Gastroesophageal sphincter (tissue), 4 donors: ENCODE measurements around the gene NPHP3. TPM values are rescaled to one million over a fixed set of nuclear protein-coding genes. Genes with fewer than 3 reads are reported as not detected.
A peak's percentile ranks its signal among the peaks of the same experiment; 100 is the strongest.

ENCODE experiments used
- ATAC-seq: fragments of 150-250 bp; one replicate; pipeline ENCODE4 v1.9.1; 2016; ENCODE audit warnings: mild to moderate bottlenecking, moderate library complexity
- H3K27ac ChIP-seq, 4 donors: fragments of 200-600 bp; sonication (generic) in 3 of 4; 1 replicate in 3 of 4; 2 replicates in 1 of 4; pipeline ENCODE4 v1.5.1; 2016 to 2019
- H3K27me3 ChIP-seq: fragments of 200-600 bp; sonication (generic); one replicate; pipeline ENCODE4 v1.5.1; 2019
- H3K36me3 ChIP-seq, 2 donors: fragments of 200-600 bp; sonication (generic); one replicate each; pipeline ENCODE4 v1.5.1; 2019; ENCODE audit warnings: control low read depth in 1 of 2
- H3K4me1 ChIP-seq, 3 donors: fragments of 200-600 bp; sonication (generic); 1 replicate in 2 of 3; 2 replicates in 1 of 3; pipeline ENCODE4 v1.5.1; 2016 to 2019; ENCODE audit warnings: control low read depth in 2 of 3
- H3K4me3 ChIP-seq, 2 donors: fragments of 200-600 bp; sonication (generic); one replicate each; pipeline ENCODE4 v1.5.1; 2019; ENCODE audit warnings: mild to moderate bottlenecking in 1 of 2, moderate library complexity in 1 of 2
- H3K9me3 ChIP-seq, 3 donors: fragments of 200-600 bp; sonication (generic); one replicate each; pipeline ENCODE4 v1.5.1; 2017 to 2019; ENCODE audit warnings: control low read depth in 2 of 3
- CTCF ChIP-seq, 4 experiments: fragments of 200-600 bp in 2 of 4; fragments of 450-650 bp in 2 of 4; sonication (generic) in 1 of 4; IDR thresholded peaks; one replicate each; pipeline ENCODE4 v1.5.1; 2017 to 2019; ENCODE audit warnings: antibody characterized with exemption in 4 of 4, mild to moderate bottlenecking in 2 of 4, moderate library complexity in 2 of 4
- EP300 ChIP-seq: sonication (generic); formaldehyde crosslinking; IDR thresholded peaks from one replicate; pipeline ENCODE4 v1.6.1; 2017; ENCODE audit warnings: antibody characterized with exemption, mild to moderate bottlenecking
- POLR2A ChIP-seq, 2 donors: fragments of 450-650 bp; IDR thresholded peaks; one replicate each; pipeline ENCODE4 v1.6.1; 2017; ENCODE audit warnings: antibody characterized with exemption in 2 of 2, mild to moderate bottlenecking in 2 of 2, moderate library complexity in 1 of 2
- POLR2AphosphoS5 ChIP-seq: sonication (generic); formaldehyde crosslinking; IDR thresholded peaks from one replicate; pipeline ENCODE4 v1.6.1; 2017; ENCODE audit warnings: antibody characterized with exemption
- WGBS, 2 donors: methylation state at CpG; one replicate each; pipeline ENCODE4 v1.1.5; 2018; ENCODE audit warnings: low coverage in 1 of 2; 5-methylcytosine and 5-hydroxymethylcytosine counted together
- total RNA-seq, 4 donors: library from RNA; depleted of rRNA; stranded (reverse); fragments of >200 nt; gene quantifications; one replicate each; pipeline ENCODE4 v1.1.0, GENCODE V29; 2016

NPHP3 gene
- total RNA-seq, 4 donors from 2014 or later = 20.5 to 49.8 (median 37.6) TPM

GRCh38 chr3:132726341-132726823 is 4.2 kb upstream of the NPHP3 start:
- Histone ChIP-seq H3K4me1 (peaks cover 0 to 19% (median 4%) of the 10 kb centered on the region in 3 donors), H3K27me3 (no peaks in the 10 kb centered on the region), H3K4me3 (no peak overlapping the region), H3K27ac (no peak overlapping the region), H3K36me3 (no peaks in the 10 kb centered on the region), H3K9me3 (no peaks in the 10 kb centered on the region)
- no peak for TF ChIP-seq POLR2AphosphoS5
- TF ChIP-seq POLR2A (IDR thresholded peaks at IDR 0.05) = no peak
- TF ChIP-seq CTCF (IDR thresholded peaks at IDR 0.05) = peak; percentile 77 to 93 (median 90)
- no peak for ATAC-seq
- 8 to 9% methylated on average over 2 of the region's 2 CpGs for WGBS, 2 donors

GRCh38 chr3:132723024-132723950 is 1.1 kb upstream of the NPHP3 start:
- Histone ChIP-seq H3K27me3 (no peaks in the 10 kb centered on the region), H3K9me3 (no peaks in the 10 kb centered on the region), H3K27ac (peak overlapping the region; percentile 37 to 91 (median 85)), H3K4me1 (peaks cover 9 to 46% (median 14%) of the 10 kb centered on the region in 3 donors), H3K4me3 (peak overlapping the region; percentile 73 to 77), H3K36me3 (peaks cover 2 to 10% of the 10 kb centered on the region in 2 donors)
- ATAC-seq = no peak
- 12 to 27% methylated on average over 7 to 13 of the region's 19 CpGs for WGBS, 2 donors
- TF ChIP-seq CTCF (IDR thresholded peaks at IDR 0.05) (peak in 2 of 4 experiments; percentile 18 to 24), POLR2A (IDR thresholded peaks at IDR 0.05) (no peak), EP300 (no peak), POLR2AphosphoS5 (no peak)

GRCh38 chr3:132721479-132722164 is 587 bp downstream of the NPHP3 start:
- TF ChIP-seq EP300 = no peak
- peak; percentile 32 to 63 (median 52) for TF ChIP-seq CTCF (IDR thresholded peaks at IDR 0.05)
- H3K4me3 ChIP-seq = peak overlapping the region; percentile 77 to 88
- ATAC-seq = peak; percentile 59
- H3K9me3 ChIP-seq = no peaks in the 10 kb centered on the region
- H3K27ac ChIP-seq = peak overlapping the region; percentile 93 to 99 (median 97)
- WGBS, 2 donors = 11% methylated on average over 5 of the region's 47 CpGs; no CpG with 5 or more reads in 1 of the 2 donors
- peaks cover 2 to 24% of the 10 kb centered on the region in 2 donors for H3K36me3 ChIP-seq
- peaks cover 9 to 49% (median 14%) of the 10 kb centered on the region in 3 donors for H3K4me1 ChIP-seq
- H3K27me3 ChIP-seq = no peaks in the 10 kb centered on the region

GRCh38 chr3:132720228-132720627 is 2.0 kb downstream of the NPHP3 start:
- Histone ChIP-seq H3K27me3 (no peaks in the 10 kb centered on the region), H3K9me3 (no peaks in the 10 kb centered on the region), H3K36me3 (peaks cover 2 to 35% of the 10 kb centered on the region in 2 donors), H3K4me1 (peaks cover 9 to 43% (median 14%) of the 10 kb centered on the region in 3 donors), H3K27ac (no peak overlapping the region), H3K4me3 (peak overlapping the region in 1 of 2 donors; percentile 77)
- ATAC-seq = no peak
- 66 to 85% methylated on average over 2 to 6 of the region's 6 CpGs for WGBS, 2 donors
- TF ChIP-seq POLR2A (IDR thresholded peaks at IDR 0.05) = no peak

- no peak overlapping the region for H3K4me3 ChIP-seq
- H3K4me1 ChIP-seq = peaks cover 5 to 34% (median 14%) of the 10 kb centered on the region in 3 donors
- TF ChIP-seq EP300 (no peak), POLR2A (IDR thresholded peaks at IDR 0.05) (no peak), CTCF (IDR thresholded peaks at IDR 0.05) (no peak), POLR2AphosphoS5 (no peak)
- peaks cover 2 to 67% of the 10 kb centered on the region in 2 donors for H3K36me3 ChIP-seq
- H3K27me3 ChIP-seq = no peaks in the 10 kb centered on the region
- no peak for ATAC-seq
- H3K27ac ChIP-seq = no peak overlapping the region
- no peaks in the 10 kb centered on the region for H3K9me3 ChIP-seq
These were observed 5.8 kb downstream of the NPHP3 start for GRCh38 chr3:132716372-132716771.
